Activated B cell treated with CpG ODN at 0.5 μM for 24 hours (primary cell): ENCODE results near the gene CATSPER3. TPM values are rescaled to one million over a fixed set of nuclear protein-coding genes. Genes with fewer than 3 reads are reported as not detected.

Experiments used
- ATAC-seq: fragments of 200-7000 bp; cut with Tn5 transposase; one replicate; pipeline ENCODE4 v1.10.0; 2021; ENCODE audit warnings: low read depth, mild to moderate bottlenecking, moderate library complexity
- CTCF ChIA-PET: fragments of 350-600 bp; sonication (Branson Sonifier 250); formaldehyde crosslinking; loops from one replicate; lab custom pipeline; 2021; ENCODE audit warnings: antibody characterized with exemption; lab: Charles Lee
- POLR2A ChIA-PET: fragments of 350-600 bp; sonication (Branson Sonifier 250); formaldehyde crosslinking; loops from one replicate; lab custom pipeline; 2021; ENCODE audit warnings: antibody characterized with exemption; lab: Charles Lee
- DNase-seq: peaks from one replicate; pipeline ENCODE4 v3.0.0; 2022
- H3K27ac Mint-ChIP-seq: one replicate; pipeline ENCODE4 v1.8.0; 2020; ENCODE audit warnings: mixed read lengths
- H3K27me3 Mint-ChIP-seq: one replicate; pipeline ENCODE4 v1.8.0; 2021; ENCODE audit warnings: mixed read lengths
- H3K36me3 Mint-ChIP-seq: one replicate; pipeline ENCODE4 v1.8.0; 2021; ENCODE audit warnings: low read depth, mixed read lengths
- H3K4me1 Mint-ChIP-seq: one replicate; pipeline ENCODE4 v1.8.0; 2021; ENCODE audit warnings: mixed read lengths
- H3K4me3 Mint-ChIP-seq: one replicate; pipeline ENCODE4 v1.8.0; 2020; ENCODE audit warnings: mild to moderate bottlenecking, mixed read lengths
- H3K9me3 Mint-ChIP-seq: one replicate; pipeline ENCODE4 v1.8.0; 2020; ENCODE audit warnings: mixed read lengths
- intact Hi-C: fragments of 100-400 bp; cut with micrococcal nuclease; formaldehyde crosslinking; loops from one replicate; pipeline ENCODE4 v1.15.1; 2024
- total RNA-seq: library from RNA; stranded (reverse); gene quantifications from 2 replicates; pipeline ENCODE4 v1.2.3, GENCODE V29; 2022
- TF ChIP-seq, protein P1 (sequence below): fragments of 200-600 bp; IDR thresholded peaks from one replicate; pipeline ENCODE4 v1.8.0; 2022; ENCODE audit warnings: antibody characterized with exemption, mild to moderate bottlenecking

Gene CATSPER3
- total RNA-seq, 1 donor from 2014 or later, result 0.95 TPM

DNA sequence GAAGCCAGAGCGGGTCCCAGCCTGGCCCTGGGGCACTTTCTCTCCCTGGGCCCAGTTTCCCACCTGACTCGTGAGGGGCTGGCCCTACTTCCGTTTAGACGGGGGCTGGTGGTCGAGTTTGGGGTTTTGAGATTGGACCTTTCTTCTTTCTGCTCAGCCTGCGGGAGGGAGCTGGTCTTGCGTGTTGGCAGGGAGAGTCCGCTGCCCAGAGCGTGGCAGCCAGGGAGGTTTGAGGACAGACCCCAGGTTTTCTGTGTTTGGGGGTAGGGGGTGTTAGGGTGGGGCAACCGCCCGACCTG, 72.3 kb downstream of the CATSPER3 start:
- H3K27me3 Mint-ChIP-seq, result peaks cover 55% of the 10 kb centered on the region
- no peaks in the 10 kb centered on the region for H3K9me3 Mint-ChIP-seq
- peaks cover 21% of the 10 kb centered on the region for H3K4me1 Mint-ChIP-seq
- no peak overlapping the region for H3K4me3 Mint-ChIP-seq
- intact Hi-C loops, result no loop called here
- POLR2A ChIA-PET, result no interaction called here
- H3K36me3 Mint-ChIP-seq, result no peaks in the 10 kb centered on the region
- CTCF ChIA-PET, result interaction anchor here (0.8 kb wide), 1 partner anchor 13 kb away, joined by 3 read pairs; no protein-coding TSS in a partner anchor
- ATAC-seq (no peak), DNase-seq (no peak)
- TF ChIP-seq, protein P1, sequence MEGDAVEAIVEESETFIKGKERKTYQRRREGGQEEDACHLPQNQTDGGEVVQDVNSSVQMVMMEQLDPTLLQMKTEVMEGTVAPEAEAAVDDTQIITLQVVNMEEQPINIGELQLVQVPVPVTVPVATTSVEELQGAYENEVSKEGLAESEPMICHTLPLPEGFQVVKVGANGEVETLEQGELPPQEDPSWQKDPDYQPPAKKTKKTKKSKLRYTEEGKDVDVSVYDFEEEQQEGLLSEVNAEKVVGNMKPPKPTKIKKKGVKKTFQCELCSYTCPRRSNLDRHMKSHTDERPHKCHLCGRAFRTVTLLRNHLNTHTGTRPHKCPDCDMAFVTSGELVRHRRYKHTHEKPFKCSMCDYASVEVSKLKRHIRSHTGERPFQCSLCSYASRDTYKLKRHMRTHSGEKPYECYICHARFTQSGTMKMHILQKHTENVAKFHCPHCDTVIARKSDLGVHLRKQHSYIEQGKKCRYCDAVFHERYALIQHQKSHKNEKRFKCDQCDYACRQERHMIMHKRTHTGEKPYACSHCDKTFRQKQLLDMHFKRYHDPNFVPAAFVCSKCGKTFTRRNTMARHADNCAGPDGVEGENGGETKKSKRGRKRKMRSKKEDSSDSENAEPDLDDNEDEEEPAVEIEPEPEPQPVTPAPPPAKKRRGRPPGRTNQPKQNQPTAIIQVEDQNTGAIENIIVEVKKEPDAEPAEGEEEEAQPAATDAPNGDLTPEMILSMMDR, result no peak
- no peak overlapping the region for H3K27ac Mint-ChIP-seq

DNA sequence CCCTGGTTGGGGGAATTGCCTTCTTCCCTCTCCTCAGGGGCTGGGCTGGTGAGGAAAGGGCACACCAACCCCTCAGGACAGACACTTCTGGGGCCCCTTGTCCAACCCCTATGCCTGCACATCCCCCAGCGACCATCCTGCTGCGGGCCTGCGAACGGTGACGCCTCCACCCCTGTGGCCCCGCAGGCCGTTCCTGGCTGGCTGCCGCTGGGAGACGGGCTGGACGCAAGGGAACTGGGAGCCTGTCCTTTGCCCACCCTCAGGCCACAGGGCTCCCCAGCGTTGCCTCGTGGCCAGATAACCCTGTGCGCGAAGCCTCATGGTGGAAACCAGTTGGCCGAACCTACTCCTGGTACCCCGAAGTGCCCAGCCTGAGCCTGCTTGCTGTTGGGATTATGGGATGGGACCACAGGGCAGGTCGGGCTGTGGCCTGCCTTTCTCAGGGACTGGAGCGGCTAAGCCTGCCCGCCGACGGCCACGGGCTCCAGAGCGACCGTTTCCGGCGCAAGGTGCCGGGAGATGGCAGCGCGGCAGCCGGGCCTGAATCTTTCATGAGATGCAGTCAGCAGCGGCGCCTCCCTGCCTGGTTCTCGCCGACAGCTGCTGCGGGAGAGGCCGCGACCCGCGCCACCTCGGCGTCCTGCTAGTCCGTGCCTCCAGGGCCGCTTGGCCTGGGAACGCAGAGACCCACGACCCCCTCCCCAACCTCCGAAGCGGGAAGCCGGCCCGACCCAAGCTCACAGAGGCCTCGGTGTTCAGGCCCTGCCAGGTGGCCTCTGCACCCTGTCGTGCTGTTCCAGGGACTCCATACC, 72.8 kb downstream of the CATSPER3 start:
- no peak for ATAC-seq
- intact Hi-C loops, result no loop called here
- TF ChIP-seq, protein P1, result no peak
- CTCF ChIA-PET, result no interaction called here
- no peaks in the 10 kb centered on the region for H3K9me3 Mint-ChIP-seq
- POLR2A ChIA-PET, result no interaction called here
- no peaks in the 10 kb centered on the region for H3K36me3 Mint-ChIP-seq
- H3K27ac Mint-ChIP-seq, result no peak overlapping the region
- peak overlapping the region; percentile 24 for H3K4me3 Mint-ChIP-seq
- no peak for DNase-seq
- peaks cover 22% of the 10 kb centered on the region for H3K4me1 Mint-ChIP-seq
- H3K27me3 Mint-ChIP-seq, result peaks cover 54% of the 10 kb centered on the region

DNA sequence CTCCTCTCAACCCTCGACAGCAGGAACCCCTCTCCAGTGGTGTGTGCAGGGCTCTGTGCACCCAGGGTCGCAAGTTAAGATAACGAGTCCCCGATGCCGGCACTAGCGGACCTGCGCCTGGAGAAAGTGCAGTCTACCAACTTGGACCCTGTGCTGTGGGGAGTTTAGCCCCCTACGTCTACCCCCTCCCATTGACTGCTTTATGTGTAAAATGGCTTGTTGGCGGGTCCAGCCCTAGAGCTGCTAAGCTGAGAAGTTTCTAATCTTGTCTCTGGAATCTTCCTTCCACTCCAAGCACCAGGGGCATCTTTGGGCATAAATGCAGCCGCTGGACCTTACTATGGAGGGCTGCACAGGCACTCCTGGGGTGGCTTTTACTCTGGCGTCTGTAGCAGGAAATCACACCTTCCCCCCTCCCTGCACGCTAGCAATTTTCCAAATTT, 73.5 kb downstream of the CATSPER3 start:
- TF ChIP-seq, protein P1, result no peak
- POLR2A ChIA-PET, result no interaction called here
- ATAC-seq, result no peak
- H3K9me3 Mint-ChIP-seq, result no peaks in the 10 kb centered on the region
- no peaks in the 10 kb centered on the region for H3K36me3 Mint-ChIP-seq
- no peak overlapping the region for H3K4me3 Mint-ChIP-seq
- intact Hi-C loops, result no loop called here
- H3K27me3 Mint-ChIP-seq, result peaks cover 57% of the 10 kb centered on the region
- CTCF ChIA-PET, result no interaction called here
- H3K4me1 Mint-ChIP-seq, result peaks cover 22% of the 10 kb centered on the region
- H3K27ac Mint-ChIP-seq, result no peak overlapping the region
- no peak for DNase-seq

DNA sequence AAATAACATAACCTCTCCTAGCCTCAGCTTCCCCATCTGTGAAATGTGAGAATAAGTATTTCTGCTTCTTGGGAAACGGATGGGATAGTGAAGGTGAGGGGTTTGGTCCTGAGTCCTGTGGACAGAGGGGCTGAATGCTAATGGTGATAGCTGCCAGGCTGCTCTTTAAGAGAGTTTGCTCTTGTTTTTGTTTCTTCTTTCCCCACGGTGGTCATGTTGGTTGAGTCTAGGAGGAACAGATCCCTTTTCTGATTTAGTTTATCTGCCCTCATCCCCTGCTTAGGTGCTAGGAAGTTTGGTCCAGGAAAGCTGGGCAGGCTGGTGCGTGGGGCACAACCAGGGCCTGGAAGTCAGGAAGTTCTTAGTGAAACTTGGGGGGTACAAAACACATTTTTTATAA, 74.0 kb downstream of the CATSPER3 start:
- intact Hi-C loops, result no loop called here
- no peak overlapping the region for H3K27ac Mint-ChIP-seq

DNA sequence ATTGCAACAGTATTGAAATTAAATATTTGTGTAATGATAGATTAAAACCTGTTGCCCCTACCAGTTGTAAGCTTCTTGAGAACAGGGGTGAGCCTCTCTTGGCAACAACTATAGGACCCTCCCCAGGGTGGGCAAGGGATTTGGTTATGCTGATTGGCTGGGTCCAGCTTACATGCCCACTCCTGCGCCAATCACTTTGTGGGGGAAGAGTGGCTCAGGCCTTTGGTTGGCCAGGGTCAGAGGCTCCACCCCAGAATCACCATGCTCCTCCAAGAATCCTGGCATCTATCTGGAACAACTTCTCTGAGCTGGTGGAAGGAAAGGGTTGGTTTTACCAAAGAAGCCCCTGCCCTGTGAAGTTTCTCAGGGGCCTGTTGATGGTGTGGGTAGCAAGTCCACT, 74.9 kb downstream of the CATSPER3 start:
- TF ChIP-seq, protein P1, result no peak
- H3K27me3 Mint-ChIP-seq, result peaks cover 57% of the 10 kb centered on the region

More for the DNA sequence above, 74.0 kb downstream of the CATSPER3 start:
- ATAC-seq (no peak), DNase-seq (no peak)
- no peak overlapping the region for H3K4me3 Mint-ChIP-seq
- peaks cover 58% of the 10 kb centered on the region for H3K27me3 Mint-ChIP-seq
- TF ChIP-seq, protein P1, result no peak
- CTCF ChIA-PET, result no interaction called here
- no peaks in the 10 kb centered on the region for H3K36me3 Mint-ChIP-seq
- no peaks in the 10 kb centered on the region for H3K9me3 Mint-ChIP-seq
- H3K4me1 Mint-ChIP-seq, result peaks cover 22% of the 10 kb centered on the region
- POLR2A ChIA-PET, result no interaction called here

More for the DNA sequence above, 74.9 kb downstream of the CATSPER3 start:
- Mint-ChIP-seq H3K4me1 (peaks cover 22% of the 10 kb centered on the region), H3K27ac (no peak overlapping the region), H3K4me3 (no peak overlapping the region), H3K36me3 (no peaks in the 10 kb centered on the region), H3K9me3 (no peaks in the 10 kb centered on the region)
- ATAC-seq (no peak), DNase-seq (no peak)
- CTCF ChIA-PET, result no interaction called here
- POLR2A ChIA-PET, result interaction anchor here (0.6 kb wide), 1 partner anchor 78 kb away, joined by 3 read pairs; no protein-coding TSS in a partner anchor
- intact Hi-C loops, result no loop called here
